ENCODE results near the gene RIC8A.

The RIC8A gene

DNA sequence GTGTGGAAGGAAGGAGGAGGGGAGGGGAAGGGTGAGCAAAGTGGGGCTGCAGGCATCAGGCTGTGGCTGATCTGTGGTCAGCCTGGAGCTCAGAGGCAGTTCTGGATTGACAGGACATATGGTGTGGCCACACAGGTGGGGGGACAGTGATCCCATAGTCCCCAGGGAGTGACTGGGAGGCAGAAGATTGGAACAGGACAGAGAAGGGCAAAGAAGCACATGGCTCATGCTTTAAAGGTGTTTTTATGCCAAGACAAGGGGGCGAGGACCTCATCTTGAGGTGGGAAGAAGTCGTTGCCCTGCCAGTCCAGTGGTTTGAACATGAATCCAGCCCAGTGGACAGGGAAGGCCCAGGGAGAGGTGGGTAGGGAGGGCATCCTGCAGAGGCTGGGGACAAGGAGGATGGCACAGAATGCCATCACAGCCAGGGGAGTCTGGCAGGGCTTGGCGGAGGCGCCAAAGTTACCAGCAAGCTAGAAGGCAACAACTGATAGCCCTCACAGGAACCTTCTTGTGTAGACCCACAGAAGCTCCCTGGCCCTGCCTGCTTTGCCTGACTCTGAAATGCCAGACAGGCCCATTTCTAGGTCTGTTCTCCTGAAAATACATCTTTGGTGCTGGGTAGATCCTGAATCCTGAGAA lies 3.4 kb upstream of the RIC8A start:
- no peak for DNase-seq (ENCODE audit: low spot score)

DNA sequence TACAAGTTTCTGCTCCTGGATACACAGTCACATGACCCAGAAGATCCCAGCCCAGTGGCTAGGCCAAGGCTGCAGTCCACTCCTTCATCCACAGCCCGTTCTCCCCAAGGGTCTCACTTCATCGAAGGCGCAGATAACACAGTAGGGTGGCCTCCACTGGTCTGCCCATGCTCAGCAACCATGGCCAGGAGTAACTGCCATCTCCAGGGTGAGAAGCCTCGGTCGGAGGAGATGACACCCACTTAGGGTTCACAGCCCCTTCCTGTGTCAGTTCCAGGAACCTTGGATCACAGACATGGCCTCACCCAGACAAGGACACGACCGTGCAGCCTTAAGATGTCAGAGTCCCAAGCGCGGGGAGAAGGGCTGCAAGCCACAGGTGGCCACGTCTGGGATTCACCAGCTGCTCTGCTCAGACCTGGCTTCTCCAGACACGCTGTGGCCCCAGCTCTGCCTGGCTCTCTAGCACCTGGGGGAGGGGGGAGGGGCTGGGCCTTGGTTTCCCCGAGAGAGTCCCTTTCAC lies 2.9 kb upstream of the RIC8A start:
- no peak for DNase-seq (ENCODE audit: low spot score)

DNA sequence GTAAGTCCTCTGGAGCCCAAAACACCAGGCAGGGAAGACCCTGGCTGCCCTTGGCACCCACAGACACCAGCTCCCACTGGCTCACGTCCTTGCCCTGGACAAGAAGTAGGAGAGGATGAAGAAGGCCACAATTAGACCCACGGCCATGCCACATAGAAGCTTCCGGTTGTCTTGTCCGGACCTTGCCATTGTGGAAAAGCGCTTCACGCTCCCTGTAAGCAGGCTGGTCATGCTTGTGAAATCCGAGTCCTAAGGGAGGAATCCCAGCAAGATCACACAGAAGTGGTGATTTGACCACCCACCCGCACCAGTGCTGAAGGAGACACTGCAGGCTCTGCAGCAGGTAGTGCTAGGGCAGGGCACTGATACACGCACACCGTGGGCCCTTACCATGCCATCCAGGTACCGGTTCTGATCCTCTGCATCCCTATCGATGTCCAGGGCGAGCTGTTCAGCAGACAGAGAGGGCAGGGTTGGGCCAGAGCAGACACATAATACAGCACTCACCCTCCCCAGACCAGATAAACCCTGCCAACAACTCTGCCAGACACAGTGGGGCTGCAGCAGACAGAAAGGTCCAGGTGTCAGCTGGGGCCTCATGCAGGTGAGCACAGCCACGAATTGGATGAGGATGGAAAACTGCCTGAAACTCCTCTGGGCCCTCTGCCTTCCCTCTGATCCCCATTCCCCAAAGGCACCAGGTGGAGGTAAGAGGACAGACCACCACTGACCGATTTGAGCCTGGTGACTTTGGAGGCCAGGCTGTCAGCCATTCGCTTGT lies 2.1 kb upstream of the RIC8A start:
- DNase-seq (ENCODE audit: low spot score), result no peak

DNA sequence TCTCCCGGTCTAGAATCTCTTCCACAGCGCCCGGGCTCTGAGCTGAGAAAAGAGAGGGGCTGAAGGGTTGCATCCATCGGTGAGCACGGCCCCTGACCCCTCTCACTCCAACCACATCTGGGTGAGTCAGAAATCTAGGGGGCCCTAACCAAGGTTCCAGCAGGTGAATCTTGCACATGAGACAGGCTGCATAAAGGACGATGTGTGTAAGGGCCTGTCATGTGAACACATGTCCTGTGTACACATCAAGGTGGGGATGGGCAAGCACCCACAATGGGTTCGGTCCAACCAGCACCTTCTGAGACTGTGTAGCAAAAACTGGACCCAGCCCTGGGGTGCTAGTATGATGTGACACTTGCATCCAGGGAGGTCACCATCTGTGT lies 1.5 kb upstream of the RIC8A start:
- DNase-seq (ENCODE audit: low spot score), result no peak

DNA sequence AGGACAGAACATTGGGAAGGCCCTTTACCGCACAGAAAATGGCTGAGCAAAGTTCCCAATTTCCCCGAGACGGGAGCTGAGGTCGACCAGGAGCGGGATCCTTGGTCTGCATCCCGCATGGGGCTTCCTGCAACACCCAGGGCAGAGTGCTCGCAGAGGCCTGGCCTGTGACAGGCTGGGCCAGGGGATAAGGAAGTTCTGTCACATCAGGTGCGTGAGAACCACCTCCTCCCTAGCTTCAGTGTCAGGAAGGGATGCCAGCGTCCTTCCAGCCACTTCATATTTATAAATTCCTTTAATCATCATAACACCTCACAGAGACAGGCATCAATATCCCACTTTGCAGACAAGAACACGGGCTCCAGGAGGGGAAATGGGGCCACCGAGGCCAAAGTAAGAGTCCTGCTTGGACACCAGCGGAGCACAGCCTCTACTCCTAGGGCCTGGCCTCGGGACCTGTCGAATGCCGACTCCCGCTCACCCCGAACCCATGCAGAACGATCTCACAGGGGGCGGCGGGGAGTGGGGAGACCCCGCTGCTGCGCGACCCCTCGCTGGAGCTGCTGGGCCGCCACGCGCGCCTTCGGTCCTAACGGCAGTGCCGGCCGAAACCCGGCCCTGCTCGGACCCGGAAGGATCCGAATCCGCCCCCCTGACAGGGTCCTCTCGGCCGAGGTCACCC lies 841 bp upstream of the RIC8A start:
- DNase-seq (ENCODE audit: low spot score), result no peak

DNA sequence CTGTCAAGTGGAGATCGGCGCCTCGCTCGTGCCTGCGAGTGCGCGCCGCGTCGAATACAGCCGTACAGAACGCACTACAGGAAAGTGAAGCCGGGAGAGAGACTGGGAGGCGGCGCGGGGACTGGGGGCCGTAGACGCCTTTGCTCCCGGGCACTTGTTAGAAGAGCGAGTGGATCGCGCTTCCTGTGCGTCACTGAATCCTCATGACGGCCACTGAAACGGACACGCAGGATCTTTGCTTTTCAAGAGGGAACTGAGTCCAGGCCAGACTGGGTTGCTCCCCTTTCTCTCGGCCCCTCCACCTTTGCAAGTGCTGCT lies 314 bp downstream of the RIC8A start:
- no peak for DNase-seq (ENCODE audit: low spot score)

DNA sequence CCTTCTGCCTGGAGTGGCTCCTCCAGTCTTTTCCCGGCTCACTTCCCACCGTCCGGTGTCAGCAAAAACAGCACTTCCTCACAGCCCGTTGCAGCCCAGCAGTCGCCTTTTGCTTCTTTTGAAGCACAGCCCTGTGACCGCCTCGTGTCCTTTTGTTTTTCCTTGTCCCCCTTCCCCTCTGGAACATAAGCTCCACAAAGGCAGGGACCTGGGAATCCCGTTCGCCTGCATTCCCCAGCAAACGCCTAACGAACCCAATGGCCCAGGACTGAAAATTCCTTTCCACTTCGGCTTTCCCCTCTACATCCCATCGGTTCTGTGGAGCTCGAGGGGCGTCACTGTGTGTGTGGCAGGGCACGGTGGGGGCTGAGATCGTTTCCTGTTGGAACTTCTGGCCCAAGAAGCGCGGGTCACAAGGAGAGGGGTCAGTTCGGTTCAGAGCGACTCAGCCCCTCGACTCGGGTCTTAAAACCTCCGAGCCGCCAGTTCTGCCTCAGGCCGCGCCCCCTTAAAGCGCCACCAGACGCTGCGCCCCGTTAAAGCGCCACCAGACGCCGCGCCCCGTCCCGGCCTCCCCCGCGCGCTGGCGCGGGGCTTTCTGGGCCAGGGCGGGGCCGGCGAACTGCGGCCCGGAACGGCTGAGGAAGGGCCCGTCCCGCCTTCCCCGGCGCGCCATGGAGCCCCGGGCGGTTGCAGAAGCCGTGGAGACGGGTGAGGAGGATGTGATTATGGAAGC lies 841 bp downstream of the RIC8A start:
- DNase-seq (ENCODE audit: low spot score), result peak; percentile 48

DNA sequence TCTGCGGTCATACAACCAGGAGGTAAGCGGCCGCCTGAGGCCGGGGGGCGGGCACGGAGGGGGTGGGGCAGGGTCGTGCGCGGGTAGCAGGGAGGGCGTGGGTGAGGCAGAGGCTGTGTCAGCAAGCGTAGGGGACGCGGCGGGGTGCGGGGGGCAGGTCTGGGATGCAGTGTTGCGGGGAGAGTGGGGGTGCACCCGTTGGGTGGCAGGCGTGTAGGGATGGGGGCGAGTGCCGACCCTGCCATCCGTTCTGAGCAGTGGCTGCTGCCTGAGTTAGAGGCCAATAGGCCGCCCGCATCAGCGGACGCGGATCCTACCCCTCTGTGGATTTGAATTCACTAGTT lies 1.4 kb downstream of the RIC8A start:
- DNase-seq (ENCODE audit: low spot score), result no peak

DNA sequence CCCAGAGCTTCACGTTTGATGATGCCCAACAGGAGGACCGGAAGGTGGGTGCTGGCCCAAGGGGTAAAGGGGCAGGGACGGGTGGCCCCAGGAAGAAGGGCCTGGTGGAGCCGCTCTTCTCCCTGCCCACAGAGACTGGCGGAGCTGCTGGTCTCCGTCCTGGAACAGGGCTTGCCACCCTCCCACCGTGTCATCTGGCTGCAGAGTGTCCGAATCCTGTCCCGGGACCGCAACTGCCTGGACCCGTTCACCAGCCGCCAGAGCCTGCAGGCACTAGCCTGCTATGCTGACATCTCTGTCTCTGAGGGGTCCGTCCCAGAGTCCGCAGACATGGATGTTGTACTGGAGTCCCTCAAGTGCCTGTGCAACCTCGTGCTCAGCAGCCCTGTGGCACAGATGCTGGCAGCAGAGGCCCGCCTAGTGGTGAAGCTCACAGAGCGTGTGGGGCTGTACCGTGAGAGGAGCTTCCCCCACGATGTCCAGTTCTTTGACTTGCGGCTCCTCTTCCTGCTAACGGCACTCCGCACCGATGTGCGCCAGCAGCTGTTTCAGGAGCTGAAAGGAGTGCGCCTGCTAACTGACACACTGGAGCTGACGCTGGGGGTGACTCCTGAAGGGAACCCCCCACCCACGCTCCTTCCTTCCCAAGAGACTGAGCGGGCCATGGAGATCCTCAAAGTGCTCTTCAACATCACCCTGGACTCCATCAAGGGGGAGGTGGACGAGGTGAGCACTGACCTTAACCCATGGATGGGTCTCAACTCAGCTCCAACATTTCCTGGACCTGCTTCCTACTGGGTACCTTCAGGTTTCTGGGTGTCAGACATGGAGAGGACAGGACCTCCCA lies 2.0 kb downstream of the RIC8A start:
- DNase-seq (ENCODE audit: low spot score), result no peak

DNA sequence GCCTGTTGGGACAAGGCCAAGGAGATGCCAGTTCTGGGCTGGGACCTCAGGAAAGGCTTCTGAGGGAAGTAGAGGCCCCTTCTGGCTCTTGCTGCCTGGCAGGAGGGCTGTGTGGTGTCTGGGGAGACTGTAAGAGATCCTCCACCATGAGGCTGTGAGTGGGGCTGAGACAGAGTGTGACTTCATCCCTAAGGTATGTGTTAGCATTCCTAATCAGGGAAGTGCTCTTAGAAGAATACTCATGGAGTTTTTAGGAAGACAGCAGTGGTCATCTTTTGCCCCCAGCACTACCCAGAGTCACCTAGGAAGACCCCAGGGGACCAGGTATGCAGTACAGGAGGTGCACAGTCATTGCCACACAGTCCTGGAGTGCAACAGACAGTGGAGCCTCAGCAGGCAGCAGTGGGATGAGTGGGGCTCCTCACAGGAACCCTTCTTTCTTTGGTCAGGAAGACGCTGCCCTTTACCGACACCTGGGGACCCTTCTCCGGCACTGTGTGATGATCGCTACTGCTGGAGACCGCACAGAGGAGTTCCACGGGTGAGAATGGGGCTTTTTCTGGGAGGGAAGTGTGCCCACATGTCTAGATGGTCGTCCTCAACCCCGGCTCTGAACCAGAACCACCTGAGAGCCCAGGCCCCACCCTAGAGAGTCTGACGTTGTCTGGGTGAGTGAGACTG lies 2.8 kb downstream of the RIC8A start:
- DNase-seq (ENCODE audit: low spot score), result no peak

DNA sequence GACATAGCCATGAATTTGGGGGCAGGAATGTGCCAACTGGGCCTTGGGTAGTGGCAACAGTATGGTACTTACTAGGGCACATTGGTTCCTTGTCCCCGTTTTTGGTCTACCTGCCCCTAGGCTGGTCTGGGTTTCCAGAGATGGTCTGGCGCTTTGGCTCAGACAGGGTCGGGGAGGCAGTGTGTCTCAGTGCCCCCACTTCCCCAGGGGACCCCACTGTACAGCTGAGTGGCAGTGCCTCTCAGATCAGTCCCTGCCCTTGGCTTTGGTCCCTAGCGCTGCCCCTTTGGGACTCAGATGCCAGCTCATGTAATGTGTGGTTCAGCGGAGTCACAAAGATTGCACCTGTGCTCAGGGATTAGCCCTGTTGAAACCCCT lies 3.3 kb downstream of the RIC8A start:
- no peak for DNase-seq (ENCODE audit: low spot score)

DNA sequence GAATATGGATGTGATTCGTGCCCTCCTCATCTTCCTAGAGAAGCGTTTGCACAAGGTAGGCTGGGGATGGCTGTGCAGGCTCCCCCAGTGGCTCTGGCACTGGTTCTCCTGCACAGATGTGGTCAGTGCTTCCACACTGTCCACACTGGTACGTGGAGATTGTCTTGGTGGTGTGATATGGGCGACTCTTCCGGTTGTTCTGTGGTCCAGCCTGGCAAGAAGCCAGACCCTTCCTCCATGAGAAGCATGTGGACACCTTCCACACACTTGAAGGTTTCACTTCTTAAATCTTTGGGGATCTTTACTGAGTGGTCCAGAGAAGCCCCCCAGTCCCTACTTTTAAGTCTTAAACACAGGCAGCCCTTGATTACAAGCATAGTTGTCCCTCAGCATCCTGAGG lies 3.8 kb downstream of the RIC8A start:
- no peak for DNase-seq (ENCODE audit: low spot score)

DNA sequence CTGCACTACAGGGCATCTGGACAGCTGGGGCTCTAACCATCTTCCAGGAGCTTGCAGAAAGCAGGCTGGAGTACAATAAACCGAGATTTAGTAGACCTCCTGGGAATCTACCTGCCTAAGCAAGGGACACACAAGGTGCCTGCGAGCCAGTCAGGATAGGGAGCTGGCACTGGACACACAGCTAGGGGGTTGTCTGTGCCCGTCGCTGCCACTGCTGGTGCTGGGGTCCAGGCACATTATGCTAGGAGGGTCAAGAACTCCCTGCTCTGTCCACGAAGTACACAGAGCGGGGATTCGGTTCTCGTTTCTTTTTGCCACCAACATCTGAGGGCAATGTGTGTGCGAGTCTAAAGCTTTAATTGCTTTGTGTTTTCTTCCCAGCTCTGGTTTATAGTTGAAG lies 4.2 kb downstream of the RIC8A start:
- DNase-seq (ENCODE audit: low spot score), result no peak

DNA sequence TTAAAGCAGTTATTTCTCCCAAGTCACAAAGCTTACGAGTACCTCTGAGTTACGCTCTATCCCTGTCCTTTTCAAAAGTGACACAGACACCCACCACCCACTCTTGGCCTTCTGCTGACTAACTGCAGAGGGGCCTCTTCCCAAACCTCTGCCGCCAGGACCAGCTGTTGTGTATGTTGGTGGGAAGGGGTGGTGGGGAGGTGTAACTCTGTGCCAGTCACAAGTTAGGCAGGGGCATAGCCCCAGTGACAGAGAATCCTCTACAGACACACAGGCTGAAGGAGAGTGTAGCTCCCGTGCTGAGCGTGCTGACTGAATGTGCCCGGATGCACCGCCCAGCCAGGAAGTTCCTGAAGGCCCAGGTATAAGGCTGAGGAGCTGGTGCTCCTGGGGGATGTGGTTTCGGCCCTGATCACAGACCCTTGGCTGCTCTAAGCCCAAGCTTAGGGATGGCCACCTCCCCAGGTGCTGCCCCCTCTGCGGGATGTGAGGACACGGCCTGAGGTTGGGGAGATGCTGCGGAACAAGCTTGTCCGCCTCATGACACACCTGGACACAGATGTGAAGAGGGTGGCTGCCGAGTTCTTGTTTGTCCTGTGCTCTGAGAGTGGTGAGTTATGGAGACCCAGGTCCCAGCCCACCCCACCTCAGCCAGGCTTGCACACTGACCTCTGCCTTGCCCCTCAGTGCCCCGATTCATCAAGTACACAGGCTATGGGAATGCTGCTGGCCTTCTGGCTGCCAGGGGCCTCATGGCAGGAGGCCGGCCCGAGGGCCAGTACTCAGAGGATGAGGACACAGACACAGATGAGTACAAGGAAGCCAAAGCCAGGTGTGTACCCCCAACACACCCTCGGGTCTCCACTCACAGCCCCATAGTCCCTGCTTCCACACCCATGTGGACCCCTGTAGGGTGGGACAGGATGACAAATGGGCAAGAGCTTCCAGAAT lies 4.9 kb downstream of the RIC8A start:
- DNase-seq (ENCODE audit: low spot score), result no peak

DNA sequence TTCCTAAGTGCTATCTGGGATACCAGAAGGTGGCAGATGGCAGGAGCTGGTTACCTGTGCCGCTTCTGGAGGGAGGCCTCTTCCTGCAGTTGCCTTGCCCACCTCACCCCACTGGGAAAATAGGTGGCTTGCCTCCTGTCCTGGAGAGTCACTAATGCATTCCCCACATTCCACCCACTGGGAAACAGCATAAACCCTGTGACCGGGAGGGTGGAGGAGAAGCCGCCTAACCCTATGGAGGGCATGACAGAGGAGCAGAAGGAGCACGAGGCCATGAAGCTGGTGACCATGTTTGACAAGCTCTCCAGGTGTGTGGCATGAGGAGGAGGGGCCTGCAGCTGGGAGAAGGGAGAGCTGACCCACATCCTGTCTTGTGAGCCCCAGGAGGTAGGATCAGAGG lies 5.6 kb downstream of the RIC8A start:
- DNase-seq (ENCODE audit: low spot score), result no peak

DNA sequence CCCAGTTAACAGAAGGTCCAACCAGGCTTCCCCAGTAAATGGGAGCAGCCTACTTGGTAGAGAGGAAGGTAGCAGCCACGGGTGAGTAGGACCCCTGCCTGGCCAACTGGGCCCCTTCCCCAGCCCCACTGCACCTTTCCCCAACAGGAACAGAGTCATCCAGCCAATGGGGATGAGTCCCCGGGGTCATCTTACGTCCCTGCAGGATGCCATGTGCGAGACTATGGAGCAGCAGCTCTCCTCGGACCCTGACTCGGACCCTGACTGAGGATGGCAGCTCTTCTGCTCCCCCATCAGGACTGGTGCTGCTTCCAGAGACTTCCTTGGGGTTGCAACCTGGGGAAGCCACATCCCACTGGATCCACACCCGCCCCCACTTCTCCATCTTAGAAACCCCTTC lies 6.6 kb downstream of the RIC8A start:
- DNase-seq (ENCODE audit: low spot score), result no peak

DNA sequence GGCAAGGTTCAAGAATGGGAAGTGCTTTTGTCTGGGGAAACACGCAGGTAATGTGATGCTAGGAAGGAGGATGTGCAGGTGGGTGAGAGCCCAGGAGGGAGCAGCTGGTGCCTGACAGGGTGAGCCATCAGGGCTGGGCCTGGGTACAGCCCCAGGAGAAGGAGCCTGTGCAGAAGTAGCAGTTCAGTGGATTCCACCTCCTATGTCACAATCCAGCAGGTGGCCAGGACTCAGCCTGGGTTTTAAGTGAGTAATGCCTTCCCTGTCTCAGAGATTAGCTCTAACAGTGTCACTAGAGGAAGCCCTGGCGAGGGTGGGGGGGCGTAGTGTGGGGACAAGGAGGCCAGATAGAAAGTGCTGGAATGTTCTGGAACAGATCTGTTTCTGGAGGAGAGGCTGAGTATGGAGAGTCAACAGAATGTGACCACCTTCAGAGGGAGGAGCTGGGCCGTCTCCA lies 8.1 kb downstream of the RIC8A start:
- DNase-seq (ENCODE audit: low spot score), result no peak

DNA sequence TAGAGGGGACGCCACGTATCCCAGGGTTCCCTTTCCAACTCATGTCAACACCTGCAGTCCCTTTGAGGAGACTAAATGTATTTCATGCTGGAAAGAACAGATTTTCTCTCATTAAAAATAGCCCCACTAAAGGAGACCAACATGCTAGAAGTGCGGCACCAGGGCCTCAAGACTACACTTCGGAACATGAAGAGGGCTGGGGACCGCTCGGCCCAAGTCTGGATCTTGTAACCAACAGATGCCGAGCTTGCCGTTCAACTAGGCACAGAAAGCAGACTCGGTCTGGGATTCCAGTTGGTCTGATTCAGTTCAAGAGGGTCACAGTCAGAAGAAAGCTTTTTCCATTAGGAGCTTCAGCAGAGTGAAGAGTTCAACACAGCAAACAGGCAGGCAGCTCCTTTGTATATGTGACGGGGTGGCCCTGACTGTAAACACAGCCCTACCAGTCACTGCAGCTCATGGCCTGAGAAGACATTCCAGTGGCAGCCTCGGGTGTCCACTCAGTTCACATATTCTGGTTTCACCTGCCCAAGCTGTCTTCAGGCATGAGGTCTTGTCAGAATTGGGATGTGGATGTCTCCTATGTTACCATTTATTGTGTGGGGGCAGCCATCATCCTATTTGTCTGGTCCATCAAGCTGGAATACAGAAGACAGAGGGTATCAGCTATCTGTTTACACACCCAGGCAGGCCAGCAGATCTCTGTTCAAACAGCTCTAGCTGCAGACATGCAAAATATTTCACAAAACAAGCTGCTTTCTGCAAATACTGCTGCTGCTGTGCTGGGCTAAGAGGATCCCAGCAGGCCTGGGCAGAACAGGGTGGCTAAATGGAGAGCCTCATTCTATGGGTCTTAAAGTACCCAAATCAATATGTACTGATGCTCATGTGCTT lies 8.8 kb downstream of the RIC8A start:
- DNase-seq (ENCODE audit: low spot score), result no peak

DNA sequence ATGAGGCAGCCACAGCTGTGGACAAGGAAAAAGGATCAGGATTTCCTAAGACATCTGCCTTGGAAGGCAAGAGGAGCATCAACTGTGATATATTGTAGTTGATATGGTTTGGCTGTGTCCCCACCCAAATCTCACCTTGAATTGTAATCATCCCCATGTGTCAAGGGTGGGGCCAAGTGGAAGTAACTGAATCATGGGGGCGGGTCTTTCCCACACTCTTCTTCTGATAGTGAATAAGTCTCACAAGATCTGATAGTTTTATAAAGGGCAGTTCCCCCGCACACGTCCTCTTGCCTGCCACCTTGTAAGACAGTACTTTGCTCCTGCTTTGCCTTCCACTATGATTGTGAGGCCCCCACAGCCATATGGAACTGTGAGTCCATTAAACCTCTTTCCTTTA lies 10.2 kb downstream of the RIC8A start:
- no peak for DNase-seq (ENCODE audit: low spot score)

All from SK-N-DZ (cell line).